GM19023 (cell line): ENCODE results near the gene SPATA31A6.
"Not testable (repeated sequence)": the region's sequence is repeated elsewhere in the genome, so short reads cannot be mapped to it uniquely, and the experiment has no call there.

ENCODE experiments used
- ATAC-seq: cut with Tn5 transposase; IDR thresholded peaks from one replicate; pipeline ENCODE4 v1.9.1; 2021; ENCODE audit warnings: mild to moderate bottlenecking, moderate library complexity; ENCODE audit not compliant: unreplicated experiment

Gene SPATA31A6

DNA sequence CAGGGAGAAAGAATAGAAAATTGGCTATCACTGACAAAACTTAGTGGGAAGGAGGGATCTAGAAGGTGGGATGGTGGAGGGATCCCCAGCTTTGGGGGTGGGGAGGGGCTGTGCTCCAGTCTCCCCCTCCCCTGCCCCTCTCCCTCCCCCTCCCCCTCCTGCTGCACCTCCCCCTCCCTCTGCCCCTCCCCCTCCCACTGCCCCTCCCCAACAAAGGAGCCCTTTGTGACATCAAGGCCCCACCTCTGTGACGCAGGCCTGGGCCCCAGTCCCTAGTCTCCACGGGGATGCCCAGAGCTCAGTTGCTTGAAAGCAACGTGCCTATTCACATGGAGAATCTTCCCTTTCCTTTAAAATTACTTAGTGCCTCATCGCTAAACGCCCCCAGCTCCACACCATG is at the start of gene SPATA31A6:
SPATA31A6 (plus strand) TSS at position 301 of the 400 bp plus-strand sequence; CDS start at position 330, 29 bp downstream.
- not testable (repeated sequence) for ATAC-seq

DNA sequence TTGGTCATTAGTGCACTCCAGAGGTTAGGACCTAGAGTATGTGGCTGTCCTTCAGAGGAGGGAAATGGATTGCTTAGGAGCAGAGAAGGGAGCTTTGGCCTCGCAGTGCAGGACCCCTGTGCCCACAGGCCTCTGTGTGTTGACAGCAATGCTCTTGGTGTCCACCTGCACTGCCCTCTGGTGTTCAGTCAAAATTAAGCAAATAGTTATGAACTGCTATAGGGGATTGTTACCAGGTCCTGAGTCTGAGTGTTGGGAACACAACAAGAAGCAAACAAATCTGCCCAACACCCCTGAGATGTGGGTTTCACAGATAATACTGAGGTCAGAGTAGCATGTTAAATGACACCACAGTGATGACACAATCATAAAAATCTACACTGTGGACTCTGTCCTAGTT is 23.2 kb upstream of the SPATA31A6 start:
- not testable (repeated sequence) for ATAC-seq

DNA sequence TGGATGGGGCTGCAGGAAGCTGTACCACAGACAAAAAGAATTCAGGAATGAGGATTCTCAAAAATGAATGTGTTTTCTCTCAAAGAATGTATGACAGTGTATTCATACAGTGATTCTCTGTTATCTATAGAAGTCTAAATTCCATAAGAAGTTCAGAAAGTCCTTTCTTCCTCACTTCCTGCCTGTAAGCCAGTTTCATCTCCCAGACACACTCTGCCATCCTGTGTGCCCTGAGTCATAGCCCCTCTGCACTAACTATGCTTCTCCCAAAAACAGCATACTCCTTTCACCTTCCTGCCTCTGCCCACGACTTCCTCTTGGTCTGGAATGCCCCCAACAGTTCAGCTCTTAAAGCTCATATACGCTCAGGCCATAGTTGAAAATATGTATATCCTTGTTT is 36.4 kb downstream of the SPATA31A6 start:
- ATAC-seq = not testable (repeated sequence)

DNA sequence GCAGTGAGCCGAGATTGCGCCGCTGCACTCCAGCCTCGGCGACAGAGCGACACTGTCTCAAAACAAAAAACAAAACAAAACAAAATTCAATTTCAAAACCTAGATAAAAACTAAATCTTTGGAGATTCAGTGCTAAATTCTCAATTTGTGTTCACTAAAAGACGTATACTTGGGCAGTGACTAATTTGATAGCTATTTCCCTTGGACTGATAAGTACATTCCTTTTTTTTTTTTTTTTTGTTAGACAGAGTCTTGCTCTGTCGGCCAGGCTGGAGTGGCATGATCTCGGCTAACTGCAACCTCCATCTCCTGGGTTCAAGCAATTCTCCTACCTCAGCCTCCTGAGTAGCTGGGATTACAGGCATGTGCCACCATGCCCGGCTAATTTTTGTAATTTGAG is 39.8 kb downstream of the SPATA31A6 start:
- ATAC-seq = not testable (repeated sequence)

DNA sequence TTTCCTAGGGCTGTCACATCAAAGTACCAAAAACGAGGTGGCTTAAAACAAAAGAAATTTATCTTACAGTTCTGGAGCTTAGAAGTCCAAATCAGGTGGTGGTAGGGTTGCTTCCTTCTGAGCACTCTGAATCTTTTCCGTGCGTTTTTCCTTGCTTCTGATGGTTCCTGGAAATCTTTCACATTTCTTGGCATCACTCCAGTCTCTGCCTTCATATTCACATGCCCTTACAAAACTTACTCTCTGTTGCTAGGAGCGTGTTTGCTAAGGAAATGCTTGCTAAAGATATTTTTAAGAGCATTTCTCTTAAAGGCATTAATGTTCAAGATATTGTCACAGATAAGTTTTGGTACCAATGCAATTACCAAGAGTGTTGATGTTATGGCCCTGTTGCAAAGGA is 49.6 kb downstream of the SPATA31A6 start:
- ATAC-seq = not testable (repeated sequence)

DNA sequence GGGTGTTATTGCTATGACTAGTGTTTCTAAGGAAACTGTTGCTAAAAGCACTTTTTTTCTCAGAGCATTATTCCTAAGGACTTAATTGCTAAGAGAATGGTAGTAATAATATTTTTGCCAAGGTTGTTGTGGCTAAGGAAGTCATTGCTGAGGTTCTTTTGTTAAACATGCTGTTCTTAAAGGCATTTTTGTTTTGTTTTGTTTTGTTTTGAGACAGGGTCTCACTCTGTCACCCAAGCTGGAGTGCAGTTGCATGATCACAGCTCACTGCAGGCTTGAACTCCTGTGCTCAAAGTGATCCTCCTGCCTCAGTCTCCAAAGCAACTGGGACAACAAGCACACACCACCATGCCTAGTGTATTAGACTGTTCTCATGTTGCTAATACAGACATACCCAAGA is 51.2 kb downstream of the SPATA31A6 start:
- ATAC-seq = not testable (repeated sequence)

DNA sequence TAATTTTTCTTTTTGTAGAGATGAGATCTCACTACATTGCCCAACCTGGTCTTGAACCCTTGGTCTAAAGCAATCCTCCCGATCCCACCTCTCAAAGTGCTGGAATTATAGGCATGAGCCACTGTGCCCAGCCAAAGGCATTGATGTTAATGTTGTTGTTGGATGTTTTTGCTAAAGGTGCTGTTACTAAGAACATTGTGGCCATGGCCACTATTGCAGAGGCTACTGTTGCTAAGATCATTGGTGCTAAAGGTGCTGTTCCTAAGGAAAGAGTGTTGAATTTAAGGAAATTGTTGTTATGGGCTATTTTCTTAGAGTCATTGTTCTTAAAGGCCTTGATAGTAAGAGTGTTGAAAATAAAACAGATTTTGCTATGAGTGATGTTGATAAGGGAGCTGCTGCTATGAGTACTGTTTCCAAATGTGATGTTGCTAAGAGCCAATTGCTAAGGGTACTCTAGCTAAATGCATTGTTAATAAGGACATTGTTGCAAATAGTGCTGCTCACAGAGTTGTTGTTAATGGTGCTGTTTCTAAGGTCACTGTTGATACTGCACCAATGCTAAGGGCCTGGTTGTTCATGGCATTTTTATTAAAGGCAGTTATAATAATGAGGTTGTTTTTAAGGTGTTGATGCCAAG is 52.0 kb downstream of the SPATA31A6 start:
- not testable (repeated sequence) for ATAC-seq

DNA sequence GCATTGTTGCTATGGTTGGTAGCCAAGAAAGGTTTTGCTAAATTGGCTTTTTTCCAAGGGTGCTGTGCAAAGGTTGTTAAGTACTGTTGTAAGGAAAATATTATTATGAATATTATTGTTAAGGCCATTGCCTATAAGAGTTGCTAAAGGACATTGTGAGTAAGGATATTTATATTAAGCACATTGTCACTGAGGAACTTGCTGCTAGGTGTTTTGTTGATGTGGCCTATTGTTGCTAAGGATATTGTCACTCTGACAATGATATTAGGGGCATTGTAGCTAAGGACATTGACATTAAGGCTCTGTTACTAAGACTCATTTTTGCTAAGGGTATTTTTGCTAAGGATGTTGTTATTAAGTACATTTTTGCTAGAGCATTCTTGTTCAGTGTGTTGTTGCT is 52.6 kb downstream of the SPATA31A6 start:
- ATAC-seq = not testable (repeated sequence)

DNA sequence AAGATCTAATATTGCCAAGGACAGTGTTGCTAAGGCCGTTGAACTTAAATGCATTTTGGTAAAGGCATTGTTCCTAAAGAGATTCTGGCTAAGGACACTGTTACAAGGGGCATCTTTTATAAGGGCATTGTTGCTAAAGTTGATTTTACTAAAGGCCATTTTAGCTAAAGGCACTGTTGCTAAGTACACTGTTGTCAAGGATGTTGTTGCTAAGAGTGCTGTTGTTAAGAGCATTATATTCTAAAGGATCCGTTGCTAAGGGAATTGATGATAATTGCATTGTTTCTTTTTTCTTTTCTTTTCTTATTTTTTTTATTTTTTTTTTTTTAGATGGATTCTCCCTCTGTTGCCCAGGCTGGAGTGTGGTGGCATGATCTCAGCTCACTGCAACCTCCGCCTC is 53.9 kb downstream of the SPATA31A6 start:
- not testable (repeated sequence) for ATAC-seq

DNA sequence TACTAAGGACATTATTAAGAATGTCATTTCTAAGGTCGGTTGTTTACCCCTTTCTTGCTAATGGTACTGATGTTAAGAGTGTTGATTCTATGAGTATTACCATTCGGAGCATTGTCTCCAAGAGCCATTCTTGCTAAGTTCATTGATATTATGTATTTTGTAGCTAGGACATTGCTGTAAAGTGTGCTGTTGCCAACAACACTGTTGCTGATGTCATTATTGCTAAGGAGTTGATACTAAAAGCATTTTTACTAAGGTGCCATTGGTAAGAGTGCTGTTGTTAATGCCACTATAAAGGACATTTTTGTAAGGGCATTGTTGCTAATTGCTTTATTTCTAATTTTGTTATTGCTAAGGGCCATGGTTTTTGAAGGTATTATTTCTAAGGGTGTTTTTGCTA is 55.4 kb downstream of the SPATA31A6 start:
- not testable (repeated sequence) for ATAC-seq
